Lung (tissue), 12 donors: ENCODE measurements around the gene PIAS4. TPM values are rescaled to one million over a fixed set of nuclear protein-coding genes. Genes with fewer than 3 reads are reported as not detected.

ENCODE experiments used
- ATAC-seq: fragments of 200-7000 bp; cut with Tn5 transposase; one replicate; pipeline ENCODE4 v1.9.1; 2020; ENCODE audit warnings: moderate number of reproducible peaks; ENCODE audit not compliant: insufficient read depth, low FRiP score
- DNase-seq, 3 donors: peaks; one replicate each; pipeline ENCODE4 v3.0.0-alpha.2; 2013 to 2017
- H3K27ac ChIP-seq, 2 donors: one replicate each; pipeline ENCODE4 v1.5.1; 2013; ENCODE audit warnings: mild to moderate bottlenecking in 2 of 2, moderate library complexity in 2 of 2, control low read depth in 1 of 2, inconsistent platforms in 1 of 2, low read depth in 1 of 2, low read length in 1 of 2
- H3K27me3 ChIP-seq, 3 donors: one replicate each; pipeline ENCODE4 v1.5.1; 2013; ENCODE audit warnings: low read length in 2 of 3; ENCODE audit not compliant: control insufficient read depth in 3 of 3, insufficient read depth in 3 of 3
- H3K36me3 ChIP-seq, 4 donors: one replicate each; pipeline ENCODE4 v1.5.1; 2013; ENCODE audit warnings: low read length in 4 of 4, mild to moderate bottlenecking in 1 of 4, moderate library complexity in 1 of 4; ENCODE audit not compliant: control insufficient read depth in 4 of 4, insufficient read depth in 4 of 4
- H3K4me1 ChIP-seq, 5 donors: one replicate each; pipeline ENCODE4 v1.5.1; 2013; ENCODE audit warnings: low read length in 5 of 5, mild to moderate bottlenecking in 2 of 5, moderate library complexity in 1 of 5; ENCODE audit not compliant: control insufficient read depth in 5 of 5, insufficient read depth in 5 of 5
- H3K4me3 ChIP-seq: one replicate; pipeline ENCODE4 v1.5.1; 2013; ENCODE audit warnings: mild to moderate bottlenecking, control low read depth, moderate library complexity
- H3K9ac ChIP-seq, 2 donors: one replicate each; pipeline ENCODE4 v1.5.1; 2013; ENCODE audit warnings: low read length in 2 of 2, control low read depth in 1 of 2; ENCODE audit not compliant: insufficient read depth in 1 of 2
- H3K9me3 ChIP-seq, 4 donors: one replicate each; pipeline ENCODE4 v1.5.1; 2013; ENCODE audit warnings: low read length in 3 of 4, mild to moderate bottlenecking in 1 of 4, moderate library complexity in 1 of 4; ENCODE audit not compliant: control insufficient read depth in 4 of 4, insufficient read depth in 3 of 4
- WGBS, 2 donors: extraction: QIAGEN DNeasy Blood & Tissue Kit; methylation state at CpG; one replicate each; pipeline ENCODE4 v1.1.7; 2013; 5-methylcytosine and 5-hydroxymethylcytosine counted together
- polyA plus RNA-seq, 2 donors: library from polyadenylated mRNA; stranded (reverse); fragments of 200-250 nt; gene quantifications; one replicate each; pipeline ENCODE4 v1.2.1, GENCODE V29; 2013
- total RNA-seq, 2 donors: library from RNA; depleted of rRNA in 1 of 2; stranded (reverse); fragments of >200 nt in 1 of 2; gene quantifications; one replicate each; pipeline ENCODE4 v1.2.1, GENCODE V29; 2014 to 2021
- TF ChIP-seq, protein P1 (sequence below): IDR thresholded peaks from 2 replicates; pipeline ENCODE4 v1.5.1; 2012; ENCODE audit warnings: mild to moderate bottlenecking; ENCODE audit errors: control extremely low read depth, extremely low read depth
- donor health status: control.
- donor health status: control.
- donor health status: Bipolar disorder and iron deficiency.
- donor health status: healthy.
- donor health status: DM: yes; HTN: yes; CAD: no.

Gene PIAS4
- total and polyA plus RNA-seq, 4 donors = 9.9 to 46.2 (median 21.6) TPM

DNA sequence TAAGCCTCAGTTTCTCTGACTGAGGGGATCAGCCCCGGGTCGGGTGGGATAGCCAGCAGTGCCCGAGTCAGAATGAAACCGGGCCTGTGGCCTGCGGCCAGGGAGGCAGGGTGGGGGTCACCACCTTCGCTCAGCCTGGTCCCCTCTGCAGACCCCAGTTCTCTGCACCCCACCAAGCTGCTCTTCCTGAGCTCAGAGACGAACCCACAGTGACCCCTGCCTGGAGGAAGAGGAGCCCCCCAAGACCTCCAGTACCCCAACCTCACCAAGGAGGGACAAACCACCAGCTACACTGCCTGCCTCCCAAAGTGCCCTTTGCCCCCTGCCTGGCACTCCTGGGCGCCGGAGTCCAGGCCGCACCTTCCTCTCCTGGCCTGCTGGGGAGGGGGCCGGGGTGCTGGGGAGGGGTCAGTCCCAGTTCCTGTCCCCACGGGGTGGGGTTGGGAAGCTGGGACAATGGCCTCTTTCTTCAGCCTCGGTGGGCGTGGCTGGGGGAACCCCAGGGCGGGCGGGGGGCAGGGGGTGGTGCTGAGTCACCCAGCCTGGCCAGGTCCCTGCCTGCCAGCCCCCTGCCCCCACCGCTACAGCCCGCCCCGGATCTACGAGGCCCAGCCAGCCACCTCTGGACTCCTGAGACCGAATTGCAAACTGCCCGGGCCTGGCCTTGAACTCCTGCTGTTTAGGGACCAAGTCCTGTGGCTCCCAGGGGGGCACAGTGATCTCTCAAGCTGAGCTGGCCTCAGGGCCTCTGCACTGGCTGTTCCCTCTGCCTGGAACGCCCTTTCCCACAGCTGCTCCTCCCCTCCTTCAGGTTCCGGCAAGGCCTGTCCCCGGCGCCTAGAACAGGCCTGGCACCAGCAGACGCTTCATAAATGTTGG, 44.8 kb downstream of the PIAS4 start:
- Histone ChIP-seq H3K36me3 (peaks cover 12 to 58% (median 21%) of the 10 kb centered on the region in 4 donors), H3K9ac (no peak overlapping the region), H3K27me3 (no peaks in the 10 kb centered on the region), H3K9me3 (peaks cover 0 to 6% (median 0%) of the 10 kb centered on the region in 4 donors), H3K27ac (peak overlapping the region; percentile 35 to 79), H3K4me1 (peaks cover 3 to 14% (median 7%) of the 10 kb centered on the region in 5 donors), H3K4me3 (no peak overlapping the region)
- ATAC-seq = peak; percentile 30
- TF ChIP-seq, protein P1, sequence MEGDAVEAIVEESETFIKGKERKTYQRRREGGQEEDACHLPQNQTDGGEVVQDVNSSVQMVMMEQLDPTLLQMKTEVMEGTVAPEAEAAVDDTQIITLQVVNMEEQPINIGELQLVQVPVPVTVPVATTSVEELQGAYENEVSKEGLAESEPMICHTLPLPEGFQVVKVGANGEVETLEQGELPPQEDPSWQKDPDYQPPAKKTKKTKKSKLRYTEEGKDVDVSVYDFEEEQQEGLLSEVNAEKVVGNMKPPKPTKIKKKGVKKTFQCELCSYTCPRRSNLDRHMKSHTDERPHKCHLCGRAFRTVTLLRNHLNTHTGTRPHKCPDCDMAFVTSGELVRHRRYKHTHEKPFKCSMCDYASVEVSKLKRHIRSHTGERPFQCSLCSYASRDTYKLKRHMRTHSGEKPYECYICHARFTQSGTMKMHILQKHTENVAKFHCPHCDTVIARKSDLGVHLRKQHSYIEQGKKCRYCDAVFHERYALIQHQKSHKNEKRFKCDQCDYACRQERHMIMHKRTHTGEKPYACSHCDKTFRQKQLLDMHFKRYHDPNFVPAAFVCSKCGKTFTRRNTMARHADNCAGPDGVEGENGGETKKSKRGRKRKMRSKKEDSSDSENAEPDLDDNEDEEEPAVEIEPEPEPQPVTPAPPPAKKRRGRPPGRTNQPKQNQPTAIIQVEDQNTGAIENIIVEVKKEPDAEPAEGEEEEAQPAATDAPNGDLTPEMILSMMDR = no peak
- no peak for DNase-seq
- 41 to 45% methylated on average over 26 to 27 of the region's 27 CpGs for WGBS, 2 donors

DNA sequence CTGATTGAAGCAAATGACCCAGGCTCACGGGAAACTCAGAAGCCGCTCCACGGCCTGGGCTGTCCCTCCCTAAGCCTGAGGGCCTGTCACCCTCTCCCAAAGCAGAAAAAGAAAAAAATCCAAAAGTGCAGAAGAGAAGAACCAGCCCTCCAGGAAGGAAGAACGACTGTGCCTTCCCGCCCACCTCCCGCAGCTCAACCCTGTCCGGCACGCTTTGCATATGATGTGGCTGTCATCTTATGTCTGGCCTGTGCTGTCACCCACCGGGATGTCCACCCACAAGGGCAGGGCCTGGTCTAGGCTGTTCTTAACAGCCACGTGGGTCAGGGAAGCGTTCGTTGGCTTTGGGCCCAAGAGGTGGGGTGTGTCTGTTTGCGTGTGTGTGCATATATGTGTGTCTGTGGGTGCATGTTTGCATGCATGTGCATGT, 45.5 kb downstream of the PIAS4 start:
- peaks cover 7 to 53% (median 21%) of the 10 kb centered on the region in 4 donors for H3K36me3 ChIP-seq
- peak overlapping the region in 1 of 2 donors; percentile 79 for H3K27ac ChIP-seq
- peaks cover 0 to 6% (median 0%) of the 10 kb centered on the region in 4 donors for H3K9me3 ChIP-seq
- H3K4me3 ChIP-seq = no peak overlapping the region
- peaks cover 3 to 14% (median 7%) of the 10 kb centered on the region in 5 donors for H3K4me1 ChIP-seq
- ATAC-seq (no peak), DNase-seq (no peak)
- H3K9ac ChIP-seq = no peak overlapping the region
- TF ChIP-seq, protein P1 = no peak
- 29 to 40% methylated on average over 13 of the region's 13 CpGs for whole genome bisulfite sequencing, 2 donors
- H3K27me3 ChIP-seq = no peaks in the 10 kb centered on the region

DNA sequence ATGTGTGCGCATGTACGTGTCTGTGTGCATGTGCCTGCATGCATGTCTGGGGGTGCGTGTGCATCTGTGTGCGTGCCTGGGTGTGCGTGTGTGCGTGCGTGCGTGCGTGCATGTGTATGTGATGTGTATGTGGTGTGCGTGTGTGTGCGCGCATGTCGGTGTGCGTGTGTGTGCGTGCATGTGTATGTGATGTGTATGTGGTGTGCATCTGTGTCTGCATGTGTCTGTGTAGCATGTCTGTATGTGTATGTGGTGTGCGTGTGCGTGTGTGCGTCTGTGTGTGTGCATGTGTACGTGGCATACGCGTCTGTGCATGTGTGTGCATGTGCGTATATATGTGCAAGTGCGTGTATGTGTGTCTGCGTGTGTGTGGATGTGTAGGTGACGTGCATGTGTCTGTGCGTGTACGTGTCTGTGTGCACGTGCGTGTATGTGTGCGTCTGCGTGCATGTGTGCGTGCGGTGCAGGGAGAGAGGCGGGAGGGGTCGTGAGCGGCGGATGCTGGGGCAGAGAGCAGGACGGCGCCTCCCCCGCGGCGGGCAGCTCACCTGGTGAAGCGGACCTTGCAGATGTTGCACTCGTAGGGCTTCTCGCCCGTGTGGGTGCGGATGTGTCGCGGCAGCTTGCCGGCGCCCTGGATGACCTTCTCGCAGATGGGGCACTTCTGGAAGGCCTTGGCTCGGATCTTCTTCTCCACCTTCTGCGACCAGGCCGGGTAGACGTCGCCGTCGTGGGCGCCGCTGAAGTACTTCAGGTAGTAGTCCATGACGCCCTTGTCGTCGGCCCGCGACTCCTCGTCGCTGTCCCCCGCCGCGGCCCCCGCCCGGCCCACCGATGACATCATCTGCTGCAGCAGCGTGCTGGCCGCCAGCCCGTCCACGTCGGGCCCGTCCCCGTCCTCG, 46.1 kb downstream of the PIAS4 start:
- Histone ChIP-seq H3K9me3 (peaks cover 0 to 6% (median 0%) of the 10 kb centered on the region in 4 donors), H3K27ac (peak overlapping the region in 1 of 2 donors; percentile 79), H3K27me3 (no peaks in the 10 kb centered on the region), H3K36me3 (peaks cover 7 to 49% (median 21%) of the 10 kb centered on the region in 4 donors), H3K4me1 (peaks cover 3 to 17% (median 7%) of the 10 kb centered on the region in 5 donors), H3K9ac (no peak overlapping the region), H3K4me3 (no peak overlapping the region)
- ATAC-seq = no peak
- TF ChIP-seq, protein P1 = no peak
- WGBS, 2 donors = 94 to 95% methylated on average over 82 of the region's 82 CpGs
- no peak for DNase-seq
